NB4 (cell line): ENCODE measurements around the gene APCDD1.
A peak's percentile ranks its signal among the peaks of the same experiment; 100 is the strongest.

Experiments
- DNase-seq: peaks from one replicate; pipeline ENCODE4 v3.0.0; 2010; ENCODE audit warnings: low read depth
- H3K4me3 ChIP-seq: one replicate; pipeline ENCODE4 v1.5.1; 2011; ENCODE audit warnings: mild to moderate bottlenecking, low read depth, low read length, moderate library complexity
- MYC ChIP-seq: IDR thresholded peaks from 2 replicates; pipeline ENCODE4 v1.6.1; 2011; ENCODE audit warnings: low read depth, low read length
- POLR2A ChIP-seq: IDR thresholded peaks from 2 replicates; pipeline ENCODE4 v1.6.1; 2011; ENCODE audit warnings: mild to moderate bottlenecking; ENCODE audit not compliant: insufficient read length; ENCODE audit errors: extremely low read depth
- TF ChIP-seq, protein P1 (sequence below): IDR thresholded peaks from 2 replicates; pipeline ENCODE4 v1.6.1; 2011; ENCODE audit warnings: low read depth, low read length
- TF ChIP-seq, protein P2 (sequence below): IDR thresholded peaks from one replicate; pipeline ENCODE4 v1.5.1; 2012; ENCODE audit warnings: low read depth, low read length

APCDD1 gene

DNA sequence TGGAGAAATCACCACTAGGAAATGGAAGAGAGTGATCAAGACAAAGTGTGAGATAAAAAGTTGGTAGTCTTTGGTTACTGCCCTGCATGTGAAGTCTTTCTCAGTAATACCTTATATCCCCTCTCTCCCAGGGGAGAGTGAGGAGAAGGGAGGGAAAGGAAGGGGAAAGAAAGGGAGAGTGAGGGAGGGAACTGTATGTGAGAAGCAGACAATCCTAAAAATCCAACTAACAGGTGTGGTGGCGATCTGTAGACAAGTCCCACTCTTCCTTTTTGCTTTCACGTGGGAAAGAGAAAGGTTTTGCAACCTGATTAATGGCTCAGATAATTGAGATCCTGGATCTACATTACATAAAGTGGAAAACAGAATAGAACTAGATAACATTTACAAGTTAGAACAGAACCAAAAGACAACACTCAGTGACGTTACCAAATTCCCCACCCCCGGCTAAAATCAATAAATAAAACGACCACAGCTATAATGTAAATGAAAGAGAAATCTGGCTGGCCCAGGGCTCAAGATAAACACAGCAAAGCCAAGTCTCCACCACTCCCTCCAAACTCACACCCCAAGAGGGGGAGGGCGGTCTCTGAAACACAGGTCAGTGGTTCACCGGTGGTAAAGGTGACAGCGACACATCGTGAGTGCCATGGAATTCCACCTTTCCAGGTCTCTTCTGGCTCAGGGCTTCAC lies 10.0 kb upstream of the APCDD1 start:
- TF ChIP-seq, protein P1, sequence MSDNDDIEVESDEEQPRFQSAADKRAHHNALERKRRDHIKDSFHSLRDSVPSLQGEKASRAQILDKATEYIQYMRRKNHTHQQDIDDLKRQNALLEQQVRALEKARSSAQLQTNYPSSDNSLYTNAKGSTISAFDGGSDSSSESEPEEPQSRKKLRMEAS = no peak
- TF ChIP-seq MYC (no peak), POLR2A (no peak)
- TF ChIP-seq, protein P2, sequence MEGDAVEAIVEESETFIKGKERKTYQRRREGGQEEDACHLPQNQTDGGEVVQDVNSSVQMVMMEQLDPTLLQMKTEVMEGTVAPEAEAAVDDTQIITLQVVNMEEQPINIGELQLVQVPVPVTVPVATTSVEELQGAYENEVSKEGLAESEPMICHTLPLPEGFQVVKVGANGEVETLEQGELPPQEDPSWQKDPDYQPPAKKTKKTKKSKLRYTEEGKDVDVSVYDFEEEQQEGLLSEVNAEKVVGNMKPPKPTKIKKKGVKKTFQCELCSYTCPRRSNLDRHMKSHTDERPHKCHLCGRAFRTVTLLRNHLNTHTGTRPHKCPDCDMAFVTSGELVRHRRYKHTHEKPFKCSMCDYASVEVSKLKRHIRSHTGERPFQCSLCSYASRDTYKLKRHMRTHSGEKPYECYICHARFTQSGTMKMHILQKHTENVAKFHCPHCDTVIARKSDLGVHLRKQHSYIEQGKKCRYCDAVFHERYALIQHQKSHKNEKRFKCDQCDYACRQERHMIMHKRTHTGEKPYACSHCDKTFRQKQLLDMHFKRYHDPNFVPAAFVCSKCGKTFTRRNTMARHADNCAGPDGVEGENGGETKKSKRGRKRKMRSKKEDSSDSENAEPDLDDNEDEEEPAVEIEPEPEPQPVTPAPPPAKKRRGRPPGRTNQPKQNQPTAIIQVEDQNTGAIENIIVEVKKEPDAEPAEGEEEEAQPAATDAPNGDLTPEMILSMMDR = no peak
- no peak for DNase-seq

DNA sequence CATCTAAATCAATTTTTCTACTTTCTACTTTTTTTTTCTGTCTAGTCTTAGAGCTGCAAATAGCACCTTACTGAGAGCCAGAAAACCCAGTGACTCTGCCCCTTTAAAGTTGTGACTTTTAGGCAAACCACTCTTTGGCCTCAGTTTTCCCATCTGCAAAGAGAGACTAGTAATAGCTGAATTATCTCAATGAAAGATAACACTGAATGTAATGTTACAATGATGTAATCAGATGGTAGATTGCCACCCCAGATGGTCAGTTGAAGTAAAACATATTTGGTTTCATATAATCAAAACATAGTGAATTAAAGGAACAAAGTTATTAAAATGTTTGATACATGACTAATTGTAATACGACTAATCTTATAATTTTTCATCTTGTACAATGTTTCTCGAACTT lies 5.0 kb upstream of the APCDD1 start:
- DNase-seq = no peak
- no peak for TF ChIP-seq MYC
- TF ChIP-seq, protein P2 = no peak
- no peak for TF ChIP-seq POLR2A
- TF ChIP-seq, protein P1 = no peak
- H3K4me3 ChIP-seq = no peak overlapping the region

More for the DNA sequence above, 10.0 kb upstream of the APCDD1 start:
- no peak overlapping the region for H3K4me3 ChIP-seq

DNA sequence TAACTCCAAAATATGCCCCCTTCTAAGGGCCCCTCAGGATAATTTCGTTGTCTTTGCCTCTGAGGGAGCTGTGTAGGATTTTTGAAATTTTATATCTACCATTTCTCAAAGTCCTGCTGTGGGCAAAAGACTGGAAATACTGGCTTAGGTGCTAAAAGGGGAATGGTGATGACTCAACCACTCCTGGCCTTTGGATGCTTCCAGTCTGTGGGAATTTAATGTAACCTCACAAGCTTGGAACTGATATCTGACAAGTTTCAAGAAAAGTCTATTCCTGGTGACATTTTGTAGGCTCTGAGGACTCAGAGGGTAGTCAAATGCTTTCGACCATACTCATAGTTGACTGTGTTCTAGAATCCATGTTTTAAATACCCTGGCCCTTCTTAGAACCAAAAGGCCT lies 3.4 kb upstream of the APCDD1 start:
- no peak for DNase-seq
- TF ChIP-seq, protein P1 = no peak
- TF ChIP-seq MYC (no peak), POLR2A (no peak)
- TF ChIP-seq, protein P2 = no peak
- no peak overlapping the region for H3K4me3 ChIP-seq

DNA sequence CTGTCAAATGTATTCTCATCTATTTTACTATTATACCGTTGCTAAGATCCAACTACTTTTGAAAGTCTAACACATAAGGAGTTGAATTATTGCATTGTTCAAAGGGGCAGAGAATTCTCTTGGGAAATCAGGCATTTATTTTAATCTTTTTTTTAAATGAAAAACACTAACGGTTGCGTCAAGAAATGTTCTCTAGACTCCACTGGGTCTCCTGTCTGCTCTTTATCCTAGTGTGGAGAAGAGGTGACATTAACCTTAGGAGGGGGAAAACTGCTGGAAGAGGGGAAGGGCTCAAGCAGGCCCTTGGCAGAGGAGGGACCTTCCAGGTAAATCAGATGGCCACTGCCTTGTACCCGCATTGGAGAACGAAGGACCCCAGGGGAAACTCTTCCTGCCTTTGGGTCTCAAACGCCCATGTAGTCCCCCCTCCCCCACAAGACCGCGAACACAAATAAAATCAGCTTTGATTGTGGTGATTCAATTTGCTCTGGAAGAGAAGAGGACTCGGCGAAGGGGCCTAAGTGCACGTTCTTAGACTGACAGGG lies 1.1 kb upstream of the APCDD1 start:
- no peak for TF ChIP-seq MYC
- TF ChIP-seq, protein P1 = no peak
- TF ChIP-seq, protein P2 = no peak
- TF ChIP-seq POLR2A = no peak
- H3K4me3 ChIP-seq = no peak overlapping the region
- no peak for DNase-seq

DNA sequence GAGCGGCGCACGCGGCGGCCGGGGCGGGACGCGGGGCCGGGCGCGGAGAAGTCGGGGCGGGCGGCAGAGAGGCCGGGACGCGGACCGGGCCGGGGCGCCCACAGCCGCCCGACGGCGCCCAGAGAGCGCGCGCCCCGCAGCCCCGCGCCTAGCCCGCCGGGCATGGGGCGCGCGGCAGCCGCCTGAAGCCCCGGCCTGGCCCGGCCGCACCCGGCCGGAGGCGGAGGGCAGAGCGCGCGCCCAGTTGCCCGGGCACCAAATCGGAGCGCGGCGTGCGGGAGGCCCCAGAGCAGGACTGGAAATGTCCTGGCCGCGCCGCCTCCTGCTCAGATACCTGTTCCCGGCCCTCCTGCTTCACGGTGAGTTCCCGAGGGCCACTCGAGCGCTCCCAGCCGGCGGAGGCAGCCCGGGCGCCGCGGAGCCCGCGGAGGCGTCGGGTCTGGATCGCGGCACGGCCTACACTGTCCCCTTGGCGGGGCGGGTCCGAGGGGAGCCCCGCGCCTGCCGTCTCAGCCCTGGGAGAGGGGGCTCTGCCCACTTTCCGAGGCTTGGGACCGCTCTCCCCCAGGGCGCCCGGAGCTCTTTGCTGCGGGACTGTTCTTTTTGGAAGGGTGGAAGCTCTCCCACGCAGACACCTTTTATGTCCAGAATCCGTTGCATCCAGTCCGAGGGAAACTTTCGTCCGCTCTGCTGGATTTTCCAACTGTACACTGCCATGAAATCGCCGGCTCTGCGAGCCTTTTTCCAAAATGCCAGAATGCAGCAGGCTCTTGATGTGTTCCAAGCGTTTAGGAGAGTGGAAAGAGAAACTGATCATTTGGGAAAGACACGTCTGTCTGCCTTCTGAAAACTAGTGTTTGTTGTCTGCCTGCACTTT lies 484 bp downstream of the APCDD1 start:
- DNase-seq = peak; percentile 17
- no peak for TF ChIP-seq MYC
- TF ChIP-seq, protein P1 = no peak
- TF ChIP-seq POLR2A = no peak
- TF ChIP-seq, protein P2 = no peak
- peak overlapping the region; percentile 23 for H3K4me3 ChIP-seq
